Measurements from ENCODE around the gene ARFGAP2. TPM values are rescaled to one million over a fixed set of nuclear protein-coding genes. Genes with fewer than 3 reads are reported as not detected.

The ARFGAP2 gene
- total and polyA plus RNA-seq, 8 donors: 40.1 to 78.9 (median 63.3) TPM

GRCh38 chr11:47165253-47165840, 11.3 kb downstream of the ARFGAP2 start:
- H3K27me3 ChIP-seq: no peaks in the 10 kb centered on the region
- no peaks in the 10 kb centered on the region for H3K9me3 ChIP-seq
- WGBS, 2 donors: 88 to 93% methylated on average over 16 of the region's 16 CpGs
- peaks cover 21 to 61% (median 45%) of the 10 kb centered on the region in 3 donors for H3K36me3 ChIP-seq
- no peak for DNase-seq
- intact Hi-C loops (cut with DNase I): loop anchor here in 1 of 3 donors (10.0 kb wide), 1 partner anchor 281 kb away; no protein-coding TSS in a partner anchor
- no peak overlapping the region for H3K4me3 ChIP-seq
- no peak for ATAC-seq
- H3K27ac ChIP-seq: no peak overlapping the region
- TF ChIP-seq CTCF (IDR thresholded peaks at IDR 0.05): no peak
- H3K4me1 ChIP-seq: no peaks in the 10 kb centered on the region
- FAIRE-seq: no peak

- Histone ChIP-seq H3K9me3 (no peaks in the 10 kb centered on the region), H3K27ac (no peak overlapping the region), H3K36me3 (peaks cover 21 to 53% (median 44%) of the 10 kb centered on the region in 3 donors), H3K4me3 (no peak overlapping the region), H3K27me3 (no peaks in the 10 kb centered on the region), H3K4me1 (no peaks in the 10 kb centered on the region)
- no peak for DNase-seq
- FAIRE-seq: no peak
- no peak for TF ChIP-seq CTCF (IDR thresholded peaks at IDR 0.05)
- ATAC-seq: no peak
- intact Hi-C loops (cut with DNase I): loop anchor here in 2 of 3 donors (5.0 to 10.0 kb wide), 2 partner anchors 277 to 280 kb away; no protein-coding TSS in a partner anchor
- WGBS, 2 donors: 68 to 70% methylated on average over 3 to 4 of the region's 4 CpGs
Observed at GRCh38 chr11:47164321-47164720, 12.4 kb downstream of the ARFGAP2 start.

- no peak overlapping the region for H3K27ac ChIP-seq
- TF ChIP-seq CTCF (IDR thresholded peaks at IDR 0.05): no peak
- no peak for DNase-seq
- peaks cover 21 to 50% (median 44%) of the 10 kb centered on the region in 3 donors for H3K36me3 ChIP-seq
- ATAC-seq: no peak
- peaks cover 0 to under 1% (median 0%) of the 10 kb centered on the region in 3 donors for H3K4me1 ChIP-seq
- WGBS, 2 donors: 88 to 89% methylated on average over 15 of the region's 15 CpGs
- no peaks in the 10 kb centered on the region for H3K27me3 ChIP-seq
- H3K4me3 ChIP-seq: no peak overlapping the region
- no peak for FAIRE-seq
- intact Hi-C loops (cut with DNase I): loop anchor here (2.0 to 10.0 kb wide), 3 partner anchors 275 to 279 kb away; no protein-coding TSS in a partner anchor
- H3K9me3 ChIP-seq: no peaks in the 10 kb centered on the region
Observed at GRCh38 chr11:47163898-47164297, 12.8 kb downstream of the ARFGAP2 start.

- peaks cover 20 to 43% (median 37%) of the 10 kb centered on the region in 3 donors for H3K36me3 ChIP-seq
- 42 to 58% methylated on average over 3 of the region's 3 CpGs for WGBS, 2 donors
- intact Hi-C loops (cut with DNase I): loop anchor here (2.0 to 10.0 kb wide), 3 partner anchors 274 to 278 kb away; no protein-coding TSS in a partner anchor
- no peaks in the 10 kb centered on the region for H3K9me3 ChIP-seq
- no peaks in the 10 kb centered on the region for H3K27me3 ChIP-seq
- peaks cover 0 to 3% (median 0%) of the 10 kb centered on the region in 3 donors for H3K4me1 ChIP-seq
- H3K4me3 ChIP-seq: no peak overlapping the region
- FAIRE-seq (no peak), DNase-seq (no peak), ATAC-seq (no peak)
- H3K27ac ChIP-seq: no peak overlapping the region
- no peak for TF ChIP-seq CTCF (IDR thresholded peaks at IDR 0.05)
Observed at GRCh38 chr11:47163193-47163592, 13.5 kb downstream of the ARFGAP2 start.

- H3K9me3 ChIP-seq: no peaks in the 10 kb centered on the region
- H3K27me3 ChIP-seq: no peaks in the 10 kb centered on the region
- peaks cover 16 to 36% (median 29%) of the 10 kb centered on the region in 3 donors for H3K36me3 ChIP-seq
- TF ChIP-seq CTCF (IDR thresholded peaks at IDR 0.05): no peak
- WGBS, 2 donors: 51% methylated on average over 5 of the region's 5 CpGs
- intact Hi-C loops (cut with DNase I): loop anchor here (2.0 to 10.0 kb wide), 3 partner anchors 274 to 278 kb away; no protein-coding TSS in a partner anchor
- DNase-seq (no peak), ATAC-seq (no peak), FAIRE-seq (no peak)
- peaks cover 0 to 3% (median 0%) of the 10 kb centered on the region in 3 donors for H3K4me1 ChIP-seq
- H3K4me3 ChIP-seq: no peak overlapping the region
- no peak overlapping the region for H3K27ac ChIP-seq
Observed at GRCh38 chr11:47162426-47162825, 14.3 kb downstream of the ARFGAP2 start.

Measured in pancreas (tissue), 10 donors.